Cardiac muscle cell (in vitro differentiated cells and primary cell): ENCODE results near the gene ECHDC3. TPM values are rescaled to one million over a fixed set of nuclear protein-coding genes. Genes with fewer than 3 reads are reported as not detected.
"Not testable (repeated sequence)": the region's sequence is repeated elsewhere in the genome, so short reads cannot be mapped to it uniquely, and the experiment has no call there.

Experiments
- DNase-seq, 2 donors: peaks; one replicate each; pipeline versions ENCODE4 v3.0.0 to v3.0.0-alpha.2; 2010 to 2017; ENCODE audit warnings: low read depth in 1 of 2, low spot score in 1 of 2
- H3K27ac ChIP-seq: fragments of 200-600 bp; sonication (generic); 2 replicates; pipeline ENCODE4 v1.5.1; 2016
- H3K27me3 ChIP-seq: fragments of 200-600 bp; sonication (generic); 2 replicates; pipeline ENCODE4 v1.6.0; 2016; ENCODE audit warnings: control low read depth
- H3K36me3 ChIP-seq: fragments of 200-600 bp; sonication (generic); 2 replicates; pipeline ENCODE4 v1.5.1; 2016; ENCODE audit warnings: control low read depth
- H3K4me1 ChIP-seq: fragments of 200-600 bp; sonication (generic); 2 replicates; pipeline ENCODE4 v1.8.1; 2017; ENCODE audit warnings: low read depth, mild to moderate bottlenecking, mixed run types
- H3K4me3 ChIP-seq: fragments of 200-600 bp; sonication (generic); 2 replicates; pipeline ENCODE4 v1.5.1; 2016; ENCODE audit warnings: mild to moderate bottlenecking
- H3K9me3 ChIP-seq: fragments of 200-600 bp; sonication (generic); 2 replicates; pipeline ENCODE4 v1.5.1; 2017; ENCODE audit warnings: low read depth, mild to moderate bottlenecking, control low read depth
- polyA plus RNA-seq: library from polyadenylated mRNA; unstranded; fragments of >200 nt; fragmentation: Nextera tagmentation; extraction: Ambion mirVana; gene quantifications from 2 replicates; pipeline ENCODE4 v1.2.1, GENCODE V29; 2016
- total RNA-seq: library from RNA; depleted of rRNA; stranded (reverse); fragments of >200 nt; gene quantifications from 2 replicates; pipeline ENCODE4 v1.2.3, GENCODE V29; 2016
- TF ChIP-seq, protein P1 (sequence below): IDR thresholded peaks from 2 replicates; pipeline ENCODE4 v1.5.1; 2012; ENCODE audit warnings: low read depth, mild to moderate bottlenecking, low read length

Gene ECHDC3
- total and polyA plus RNA-seq, 2 experiments from 2014 or later = 8.4 to 32.0 TPM

DNA sequence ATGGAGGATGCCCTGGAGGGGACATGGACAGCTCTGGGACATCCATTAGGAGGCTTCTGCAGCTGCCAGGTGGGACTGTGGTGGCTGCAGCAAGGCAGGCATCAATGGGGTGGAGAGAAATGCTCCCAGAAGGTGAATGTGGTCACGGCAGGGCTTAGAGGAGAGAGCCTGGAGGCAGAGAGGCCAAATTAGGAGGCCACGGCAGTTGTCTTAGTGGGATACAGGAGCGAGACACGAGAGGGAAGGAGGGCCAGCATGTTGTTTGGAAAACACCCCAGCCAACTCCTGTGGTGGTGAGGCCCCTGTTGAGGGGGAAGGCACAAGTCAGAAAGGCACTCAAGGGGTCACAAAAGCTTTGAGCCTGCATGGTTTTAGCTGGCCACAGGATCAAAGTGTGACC lies 14.6 kb upstream of the ECHDC3 start:
- Histone ChIP-seq H3K27me3 (no peaks in the 10 kb centered on the region), H3K27ac (no peak overlapping the region), H3K9me3 (no peaks in the 10 kb centered on the region), H3K36me3 (no peaks in the 10 kb centered on the region), H3K4me3 (no peak overlapping the region), H3K4me1 (no peaks in the 10 kb centered on the region)
- DNase-seq = no peak
- TF ChIP-seq, protein P1, sequence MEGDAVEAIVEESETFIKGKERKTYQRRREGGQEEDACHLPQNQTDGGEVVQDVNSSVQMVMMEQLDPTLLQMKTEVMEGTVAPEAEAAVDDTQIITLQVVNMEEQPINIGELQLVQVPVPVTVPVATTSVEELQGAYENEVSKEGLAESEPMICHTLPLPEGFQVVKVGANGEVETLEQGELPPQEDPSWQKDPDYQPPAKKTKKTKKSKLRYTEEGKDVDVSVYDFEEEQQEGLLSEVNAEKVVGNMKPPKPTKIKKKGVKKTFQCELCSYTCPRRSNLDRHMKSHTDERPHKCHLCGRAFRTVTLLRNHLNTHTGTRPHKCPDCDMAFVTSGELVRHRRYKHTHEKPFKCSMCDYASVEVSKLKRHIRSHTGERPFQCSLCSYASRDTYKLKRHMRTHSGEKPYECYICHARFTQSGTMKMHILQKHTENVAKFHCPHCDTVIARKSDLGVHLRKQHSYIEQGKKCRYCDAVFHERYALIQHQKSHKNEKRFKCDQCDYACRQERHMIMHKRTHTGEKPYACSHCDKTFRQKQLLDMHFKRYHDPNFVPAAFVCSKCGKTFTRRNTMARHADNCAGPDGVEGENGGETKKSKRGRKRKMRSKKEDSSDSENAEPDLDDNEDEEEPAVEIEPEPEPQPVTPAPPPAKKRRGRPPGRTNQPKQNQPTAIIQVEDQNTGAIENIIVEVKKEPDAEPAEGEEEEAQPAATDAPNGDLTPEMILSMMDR = no peak

DNA sequence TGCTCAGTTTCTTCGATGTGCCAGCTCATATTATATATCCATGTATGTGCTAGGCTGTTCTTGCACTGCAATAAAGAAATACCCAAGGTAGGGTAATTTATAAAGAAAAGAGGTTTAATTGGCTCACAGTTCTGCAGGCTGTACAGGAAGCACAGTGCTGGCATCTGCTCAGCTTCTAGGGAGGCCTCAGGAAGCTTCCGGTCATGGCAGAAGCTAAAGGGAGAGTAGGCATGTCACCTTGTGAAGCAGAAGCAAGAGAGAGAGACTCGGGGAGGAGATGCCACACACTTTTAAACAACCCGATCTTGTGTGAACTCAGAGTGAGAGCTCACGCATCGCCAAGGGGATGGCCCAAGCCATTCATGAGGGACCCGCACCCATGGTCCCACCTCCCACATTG lies 13.8 kb upstream of the ECHDC3 start:
- TF ChIP-seq, protein P1 = no peak
- no peaks in the 10 kb centered on the region for H3K27me3 ChIP-seq
- no peak overlapping the region for H3K27ac ChIP-seq
- no peak for DNase-seq
- H3K4me1 ChIP-seq = no peaks in the 10 kb centered on the region
- H3K36me3 ChIP-seq = no peaks in the 10 kb centered on the region
- no peak overlapping the region for H3K4me3 ChIP-seq
- no peaks in the 10 kb centered on the region for H3K9me3 ChIP-seq

DNA sequence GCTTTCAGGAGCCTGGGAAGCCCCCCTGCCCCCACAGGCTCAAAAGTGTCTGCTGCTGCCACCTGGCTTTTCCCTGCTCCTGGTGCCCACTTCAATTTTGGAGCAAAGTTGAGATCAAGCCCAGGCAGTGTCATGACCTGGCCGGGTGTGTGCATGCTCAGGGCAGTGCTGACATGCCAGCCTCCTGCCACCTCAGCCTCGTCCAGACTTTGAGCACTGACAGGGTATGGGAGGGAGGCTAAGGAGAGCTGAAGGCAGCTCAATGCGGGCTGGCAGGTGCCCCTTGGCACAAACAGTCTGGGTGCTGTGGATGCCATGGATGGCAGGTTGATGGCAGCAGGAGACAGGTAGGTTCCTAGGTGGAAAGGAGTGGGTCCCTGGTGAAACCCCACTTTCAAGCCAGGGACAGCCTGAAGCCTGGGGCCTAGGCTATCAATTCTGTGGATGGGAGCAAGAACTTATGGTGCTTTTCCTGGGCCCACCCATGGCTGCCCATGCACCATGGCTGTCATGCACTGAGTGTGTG lies 12.3 kb upstream of the ECHDC3 start:
- Histone ChIP-seq H3K27me3 (no peaks in the 10 kb centered on the region), H3K27ac (no peak overlapping the region), H3K4me1 (no peaks in the 10 kb centered on the region), H3K4me3 (no peak overlapping the region), H3K9me3 (no peaks in the 10 kb centered on the region), H3K36me3 (no peaks in the 10 kb centered on the region)
- TF ChIP-seq, protein P1 = no peak
- no peak for DNase-seq

DNA sequence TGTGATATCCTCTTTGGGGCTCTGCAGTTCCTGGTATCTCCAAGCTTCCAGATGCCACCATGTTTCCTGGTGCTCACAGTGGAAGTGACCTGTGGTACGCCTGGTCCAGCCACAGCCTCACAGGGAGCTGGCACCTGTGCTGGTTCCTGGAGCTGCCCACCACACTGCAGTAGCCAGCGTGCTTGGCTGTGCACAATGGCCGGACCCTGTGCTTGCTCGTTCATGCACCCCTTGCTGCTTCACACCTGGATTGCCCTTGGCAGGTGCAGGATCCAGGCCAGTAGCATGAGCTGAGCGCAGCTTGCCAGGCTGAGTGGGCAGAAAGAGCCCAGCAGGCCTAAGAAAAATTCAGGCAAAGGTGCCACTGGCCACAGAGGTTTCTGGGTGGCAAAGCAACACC lies 11.4 kb upstream of the ECHDC3 start:
- Histone ChIP-seq H3K27me3 (no peaks in the 10 kb centered on the region), H3K9me3 (no peaks in the 10 kb centered on the region), H3K4me1 (no peaks in the 10 kb centered on the region), H3K36me3 (no peaks in the 10 kb centered on the region), H3K27ac (no peak overlapping the region), H3K4me3 (no peak overlapping the region)
- DNase-seq = no peak
- TF ChIP-seq, protein P1 = no peak

DNA sequence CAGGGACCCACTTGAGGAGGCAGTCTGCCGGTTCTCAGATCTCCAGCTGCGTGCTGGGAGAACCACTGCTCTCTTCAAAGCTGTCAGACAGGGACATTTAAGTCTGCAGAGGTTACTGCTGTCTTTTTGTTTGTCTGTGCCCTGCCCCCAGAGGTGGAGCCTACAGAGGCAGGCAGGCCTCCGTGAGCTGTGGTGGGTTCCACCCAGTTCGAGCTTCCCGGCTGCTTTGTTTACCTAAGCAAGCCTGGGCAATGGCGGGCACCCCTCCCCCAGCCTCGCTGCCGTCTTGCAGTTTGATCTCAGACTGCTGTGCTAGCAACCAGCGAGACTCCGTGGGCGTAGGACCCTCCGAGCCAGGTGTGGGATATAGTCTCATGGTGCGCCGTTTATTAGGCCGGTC lies 5.4 kb upstream of the ECHDC3 start:
- not testable (repeated sequence) for H3K36me3 ChIP-seq, H3K4me1 ChIP-seq, DNase-seq, H3K9me3 ChIP-seq, H3K27me3 ChIP-seq, H3K27ac ChIP-seq, H3K4me3 ChIP-seq

DNA sequence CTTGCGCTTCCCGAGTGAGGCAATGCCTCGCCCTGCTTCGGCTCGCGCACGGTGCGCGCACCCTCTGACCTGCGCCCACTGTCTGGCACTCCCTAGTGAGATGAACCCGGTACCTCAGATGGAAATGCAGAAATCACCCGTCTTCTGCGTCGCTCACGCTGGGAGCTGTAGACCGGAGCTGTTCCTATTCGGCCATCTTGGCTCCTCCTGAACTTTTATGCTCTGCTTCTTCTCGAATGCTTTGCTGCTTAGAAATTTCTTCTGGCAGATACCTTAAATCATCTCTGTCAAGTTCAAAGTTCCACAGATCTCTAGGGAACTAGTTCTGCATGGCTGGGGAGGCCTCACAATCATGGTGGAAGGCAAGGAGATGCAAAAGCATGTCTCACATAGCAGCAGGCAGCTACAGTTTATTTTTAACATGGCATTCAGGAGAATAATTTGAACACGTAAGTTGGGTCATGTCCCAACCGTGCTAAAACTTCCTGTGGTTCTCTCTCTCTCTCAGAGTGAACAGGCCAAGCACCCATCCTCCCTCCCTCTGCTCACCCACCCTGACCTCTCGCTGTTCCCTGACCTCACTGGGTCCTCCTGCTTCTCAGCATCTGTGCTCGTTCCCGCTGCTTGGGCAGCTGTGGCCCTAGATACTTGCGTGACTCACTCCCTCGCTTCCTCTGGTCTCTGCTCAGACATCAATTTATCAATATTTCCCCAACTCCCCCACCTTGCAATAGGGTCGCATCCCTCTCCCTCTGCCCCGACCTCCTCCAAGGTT lies 4.7 kb upstream of the ECHDC3 start:
- not testable (repeated sequence) for H3K9me3 ChIP-seq, DNase-seq, H3K4me1 ChIP-seq, H3K4me3 ChIP-seq, H3K36me3 ChIP-seq, H3K27me3 ChIP-seq
- H3K27ac ChIP-seq = peak overlapping the region; percentile 38
